Stimulated activated CD8-positive, alpha-beta memory T cell treated with anti-CD3 and anti-CD28 coated beads, Interleukin-12 subunit alpha, Interleukin-12 subunit beta, amount 100 ng/mL, for 1 hour (primary cell): Measurements from ENCODE around the gene HEPHL1.
"Not testable (repeated sequence)": the region's sequence is repeated elsewhere in the genome, so short reads cannot be mapped to it uniquely, and the experiment has no call there.

Source experiments
- DNase-seq: peaks from one replicate; pipeline ENCODE4 v3.0.0-alpha.2; 2020; ENCODE audit warnings: low read depth

HEPHL1 gene

DNA sequence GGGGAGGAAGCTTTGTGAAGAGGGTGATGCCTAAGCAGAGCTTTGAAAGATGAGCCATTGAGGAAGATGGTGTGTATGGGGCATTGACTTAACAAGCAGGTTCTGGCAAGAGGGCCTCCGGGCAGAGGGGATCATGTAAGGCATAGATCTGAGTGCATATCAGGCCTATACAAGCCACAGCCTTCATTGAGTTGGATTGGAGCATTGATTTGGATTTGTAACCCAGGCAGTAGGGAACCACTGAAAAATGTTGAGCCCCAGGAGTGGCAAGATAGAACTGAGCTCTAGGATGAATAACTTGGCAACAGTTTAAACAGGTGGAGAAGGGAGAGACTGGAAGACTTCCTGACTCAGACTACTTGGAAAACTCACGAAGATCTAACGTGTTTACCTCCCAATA lies 128.9 kb downstream of the HEPHL1 start:
- DNase-seq, result no peak

DNA sequence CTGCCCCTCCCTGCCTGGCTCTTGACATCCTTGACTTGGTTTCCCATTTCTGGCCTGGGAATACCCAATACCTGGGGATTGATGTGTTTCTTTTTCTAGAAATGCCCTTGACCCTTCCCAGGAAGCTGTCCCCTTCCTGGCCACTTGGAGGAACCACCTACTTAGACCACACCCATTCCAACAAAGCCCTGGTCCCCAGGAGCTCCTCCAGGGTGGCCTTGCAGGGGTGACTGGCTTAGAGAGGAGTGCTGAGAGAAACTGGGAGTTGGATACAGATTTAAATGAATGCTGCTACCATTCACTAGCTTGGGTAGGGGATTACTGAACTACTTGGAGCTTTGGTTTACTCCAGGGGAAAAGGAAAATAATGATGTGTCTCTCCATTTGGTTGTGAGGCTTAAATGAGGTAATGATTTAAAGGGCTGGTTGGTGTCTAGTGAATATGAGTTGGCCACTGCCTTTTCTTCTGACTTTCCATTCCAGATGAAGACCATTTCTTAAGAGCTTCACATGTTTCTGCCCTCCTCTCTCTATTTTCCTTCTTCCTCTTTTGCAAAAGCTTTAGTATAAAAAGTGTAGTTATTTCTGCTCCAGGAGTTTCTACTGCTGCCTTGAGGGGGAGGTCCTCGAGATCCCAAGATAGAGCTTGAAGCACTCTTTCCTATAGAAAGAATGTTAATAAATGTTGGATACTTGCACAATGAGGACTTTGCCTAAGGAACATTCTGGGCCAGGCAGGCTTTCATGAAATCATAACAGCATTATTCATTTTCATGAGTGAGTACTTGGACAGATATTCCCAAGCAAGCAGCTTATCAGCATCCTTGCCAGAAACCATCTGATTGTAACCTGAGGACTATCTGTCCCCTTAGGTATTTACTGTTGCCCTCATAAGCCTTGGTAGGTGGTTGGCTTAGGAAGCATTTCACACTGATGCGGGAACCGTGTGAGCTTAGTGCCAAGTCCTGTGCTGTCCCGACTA lies 129.8 kb downstream of the HEPHL1 start:
- DNase-seq, result no peak

DNA sequence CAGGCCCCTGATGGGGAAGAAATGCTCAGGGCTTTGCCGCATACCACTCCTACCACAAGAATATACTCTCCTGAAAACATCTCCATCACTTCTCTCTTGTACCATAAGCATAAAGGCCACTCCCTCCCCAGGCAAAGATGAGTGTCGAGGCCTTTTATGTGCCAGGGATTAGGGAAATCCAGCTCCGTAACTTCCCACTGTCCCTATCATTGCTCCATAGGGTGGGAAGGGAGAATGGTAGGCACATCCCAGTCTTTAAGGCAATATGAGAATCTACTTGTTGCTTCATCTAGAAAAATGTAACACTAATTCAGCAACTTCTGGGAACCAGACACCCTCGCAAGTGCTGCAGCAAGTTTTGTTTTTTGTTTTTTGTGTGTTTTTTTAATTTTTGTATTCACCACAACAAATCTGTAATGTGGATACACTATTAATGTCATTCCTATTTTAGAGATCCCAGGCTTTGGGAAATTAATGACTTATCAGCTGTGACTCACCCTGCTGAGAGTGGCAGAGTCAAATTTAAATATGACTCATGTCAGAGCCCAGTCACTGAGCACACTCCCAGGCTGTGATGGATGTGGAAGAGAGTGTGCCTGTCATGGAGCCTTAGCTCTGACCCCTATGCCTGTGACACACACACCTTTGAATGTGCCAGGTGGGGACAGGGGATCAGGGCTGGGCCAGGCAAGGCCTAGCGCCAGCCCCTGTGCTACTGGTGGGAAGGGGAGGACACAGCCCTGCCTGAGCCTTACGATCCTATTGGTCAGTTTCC lies 130.9 kb downstream of the HEPHL1 start:
- no peak for DNase-seq

DNA sequence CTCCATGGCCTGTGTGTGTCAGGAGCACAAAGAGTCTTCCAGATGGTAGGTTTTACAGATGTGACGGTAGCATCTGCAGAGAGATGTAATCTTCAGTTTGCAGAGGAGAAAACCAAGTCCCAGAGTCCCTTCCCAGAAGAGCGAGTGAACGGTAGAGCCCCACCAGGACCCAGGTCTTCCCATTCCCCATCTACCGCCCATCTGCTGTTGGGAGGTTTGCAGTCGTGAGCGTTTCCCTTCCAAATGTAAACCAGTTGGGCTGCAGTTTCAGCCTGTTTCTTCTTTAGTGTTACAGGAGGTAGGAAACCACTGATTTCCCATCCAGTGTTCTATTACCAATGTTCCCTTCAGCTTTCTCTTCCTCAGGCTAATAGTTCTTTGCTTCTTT lies 131.5 kb downstream of the HEPHL1 start:
- DNase-seq, result no peak

DNA sequence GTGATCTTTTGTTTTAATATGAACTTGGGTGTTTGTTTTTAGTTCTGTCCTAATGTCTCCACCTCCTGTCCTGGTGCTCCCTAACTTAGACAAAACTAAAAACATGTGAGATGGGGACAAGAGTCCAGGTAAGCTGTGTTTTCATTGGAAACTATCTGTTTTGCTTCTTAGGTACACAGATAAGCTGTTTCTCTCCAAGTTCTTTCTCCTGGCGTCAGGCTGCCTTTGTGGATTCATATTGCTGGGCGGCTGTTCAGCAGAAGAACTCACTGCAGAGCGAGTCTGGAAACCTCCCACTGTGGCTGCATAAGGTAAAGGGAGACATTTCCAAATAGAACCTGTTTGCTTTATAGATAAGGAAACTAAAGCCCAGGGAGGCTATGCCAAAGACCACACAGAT lies 132.2 kb downstream of the HEPHL1 start:
- DNase-seq, result no peak

DNA sequence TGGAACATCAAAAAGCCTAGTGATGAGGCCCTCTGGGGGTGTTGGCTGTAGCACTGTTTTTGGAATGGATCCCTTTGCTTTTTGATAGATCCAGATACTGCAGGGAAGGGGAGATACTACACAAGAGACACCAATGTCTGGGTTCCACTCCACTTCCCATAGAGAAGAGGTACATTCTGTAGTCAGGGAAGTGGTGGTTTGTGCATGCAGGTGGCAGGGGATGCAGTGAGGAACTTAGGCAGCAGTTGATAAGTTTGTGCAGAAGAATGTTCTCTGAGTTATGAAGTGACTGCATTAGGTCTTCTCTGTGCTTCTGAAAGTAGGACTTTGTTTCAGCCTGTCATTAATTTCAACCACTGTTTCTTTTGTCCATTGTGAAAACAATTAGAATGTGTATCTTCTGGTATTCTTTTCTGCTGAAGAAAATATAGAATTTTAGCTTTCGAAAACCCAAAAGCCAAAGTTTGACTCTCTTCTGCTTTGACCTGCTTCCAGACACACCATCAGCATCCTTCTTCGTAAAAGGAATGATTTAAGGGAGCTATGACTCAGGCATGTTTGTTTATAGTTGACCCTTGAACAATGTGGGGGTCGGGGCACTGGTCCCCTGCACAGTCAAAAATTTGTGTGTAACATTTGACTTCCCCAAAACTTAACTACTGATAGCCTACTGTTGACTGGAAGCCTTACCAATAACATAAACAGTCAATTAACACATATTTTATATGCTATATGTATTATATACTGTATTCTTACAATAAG lies 133.1 kb downstream of the HEPHL1 start:
- no peak for DNase-seq

DNA sequence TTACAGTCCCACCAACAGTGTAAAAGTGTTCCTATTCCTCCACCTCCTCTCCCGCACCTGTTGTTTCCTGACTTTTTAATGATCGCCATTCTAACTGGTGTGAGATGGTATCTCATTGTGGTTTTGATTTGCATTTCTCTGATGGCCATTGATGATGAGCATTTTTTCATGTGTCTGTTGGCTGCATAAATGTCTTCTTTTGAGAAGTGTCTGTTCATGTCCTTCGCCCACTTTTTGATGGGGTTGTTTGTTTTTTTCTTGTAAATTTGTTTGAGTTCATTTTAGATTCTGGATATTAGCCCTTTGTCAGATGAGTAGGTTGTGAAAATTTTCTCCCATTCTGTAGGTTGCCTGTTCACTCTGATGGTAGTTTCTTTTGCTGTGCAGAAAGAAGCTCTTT lies 136.2 kb downstream of the HEPHL1 start:
- DNase-seq, result not testable (repeated sequence)
